Heart left ventricle (tissue), 16 donors: Measurements from ENCODE around the gene UBN1. TPM values are rescaled to one million over a fixed set of nuclear protein-coding genes. Genes with fewer than 3 reads are reported as not detected.

ENCODE experiments used
- ATAC-seq, 4 donors: fragments of 200-7000 bp; cut with Tn5 transposase; one replicate each; pipeline ENCODE4 v1.9.1; 2020 to 2022; ENCODE audit warnings: moderate library complexity in 4 of 4, mild to moderate bottlenecking in 3 of 4, moderate number of reproducible peaks in 1 of 4
- DNase-seq, 5 donors: peaks; one replicate each; pipeline ENCODE4 v3.0.0-alpha.2; 2020
- H3K27ac ChIP-seq, 12 donors: fragments of 200-600 bp; sonication (generic) in 4 of 12; one replicate each; pipeline versions ENCODE4 v1.5.0 to v1.8.0; 2016 to 2022; ENCODE audit warnings: mild to moderate bottlenecking in 2 of 12
- H3K27me3 ChIP-seq, 9 donors: fragments of 200-600 bp; sonication (generic) in 2 of 9; one replicate each; pipeline versions ENCODE4 v1.5.1 to v1.8.0; 2016 to 2022; ENCODE audit warnings: mild to moderate bottlenecking in 3 of 9
- H3K36me3 ChIP-seq, 9 donors: fragments of 200-600 bp; sonication (generic) in 2 of 9; one replicate each; pipeline versions ENCODE4 v1.5.0 to v1.8.0; 2018 to 2022; ENCODE audit warnings: mild to moderate bottlenecking in 2 of 9
- H3K4me1 ChIP-seq, 12 donors: fragments of 200-600 bp; sonication (generic) in 4 of 12; one replicate each; pipeline versions ENCODE4 v1.5.0 to v1.8.0; 2016 to 2022; ENCODE audit warnings: mild to moderate bottlenecking in 3 of 12
- H3K4me3 ChIP-seq, 12 donors: fragments of 200-600 bp; sonication (generic) in 4 of 12; one replicate each; pipeline versions ENCODE4 v1.5.0 to v1.8.0; 2017 to 2022; ENCODE audit warnings: mild to moderate bottlenecking in 9 of 12, moderate library complexity in 4 of 12
- H3K9me3 ChIP-seq, 12 donors: fragments of 200-600 bp; sonication (generic) in 4 of 12; one replicate each; pipeline versions ENCODE4 v1.5.0 to v1.8.0; 2016 to 2022; ENCODE audit warnings: mild to moderate bottlenecking in 1 of 12
- POLR2A ChIP-seq, 2 donors: fragments of 450-650 bp; IDR thresholded peaks; one replicate each; pipeline ENCODE4 v1.6.1; 2017; ENCODE audit warnings: antibody characterized with exemption in 2 of 2, mild to moderate bottlenecking in 2 of 2, moderate library complexity in 2 of 2
- WGBS, 4 donors: extraction: QIAGEN DNeasy Blood & Tissue Kit in 2 of 4; methylation state at CpG; one replicate each; pipeline versions ENCODE4 v1.1.5 to v1.1.7; 2013 to 2018; 5-methylcytosine and 5-hydroxymethylcytosine counted together
- intact Hi-C, 10 donors: fragments of 100-400 bp; cut with DNase I; formaldehyde crosslinking; loops; one replicate each; pipeline versions ENCODE4 v1.11.1 to v1.14.2; 2022
- polyA plus RNA-seq, 2 donors: library from polyadenylated mRNA; stranded (reverse); fragments of 200-250 nt; gene quantifications; one replicate each; pipeline ENCODE4 v1.2.3, GENCODE V29; 2013
- total RNA-seq, 9 donors: library from RNA; depleted of rRNA in 2 of 9; stranded (reverse); fragments of >200 nt in 2 of 9; fragmentation: NEBNext Ultra II Directional in 3 of 9; extraction: Animal tissue kit (Norgen Biotek cat#: 25700) in 3 of 9; gene quantifications; one replicate each; pipeline versions ENCODE4 v1.1.0 to v1.2.4, GENCODE V29; 2016 to 2023
- TF ChIP-seq, protein P1 (sequence below), 12 donors: fragments of 200-600 bp; sonication (generic) in 4 of 12; IDR thresholded peaks; one replicate each; pipeline versions ENCODE4 v1.5.0 to v1.8.0; 2018 to 2022; ENCODE audit warnings: antibody characterized with exemption in 12 of 12, mild to moderate bottlenecking in 5 of 12
- donor health status: ischemic (EF 13 %, LVEDD 7.1; RV severe dilation, severe dysfunction).
- donor health status: healthy with polysubstance abuse.
- donor health status: DM: no; HTN: yes; CAD: no.
- donor health status: DM: no; HTN: no; CAD: no.
- donor health status: ischemic (EF 25% LVEDD 6.9; RV normal size, moderate dysfunction).
- donor health status: ischemic (EF 25% LVEDD 5.7; RV mildly dilated, moderate dysfunction).
- donor health status: healthy.
- donor health status: DM: yes; HTN: yes; CAD: no.
- donor health status: ischemic (EF 35%, LVEDD 5.7; RV mildly dilated, moderate dysfunction).
- donor health status: nonischemic (EF 11% LVEDD 7.7; RV severe dilation, severe dysfunction).
- donor health status: DM: yes; HTN: yes; CAD: no.
- donor health status: PGD.
- donor health status: ischemic (EF 29% LVEDD 5.4; RV normal size, mild dysfunction).
- donor health status: nonischemic (EF 23%, LVEDD 6.1; RV moderate dilation, normal function).

The UBN1 gene
- total and polyA plus RNA-seq, 11 donors = 20.3 to 77.9 (median 32.7) TPM

DNA sequence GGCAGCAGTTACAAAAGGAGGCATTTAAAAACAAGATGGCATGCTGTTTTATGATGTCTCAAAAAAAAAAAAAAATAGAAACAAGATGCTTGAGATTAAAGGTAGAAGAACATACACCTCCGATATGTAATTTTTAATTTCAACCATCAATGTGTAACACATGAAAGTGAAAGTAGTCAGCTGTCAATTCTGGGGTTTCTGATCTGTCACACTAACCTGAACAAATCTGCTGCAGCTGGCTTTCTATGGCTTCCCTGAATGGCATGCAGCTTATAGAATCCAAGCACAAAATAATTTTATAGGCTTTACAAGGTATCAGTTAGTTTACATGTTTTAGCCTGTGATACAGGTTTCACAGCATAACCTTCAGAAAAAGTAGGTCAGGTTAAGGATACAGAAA, 13.7 kb upstream of the UBN1 start:
- intact Hi-C loops = no loop called here
- no peaks in the 10 kb centered on the region for H3K27me3 ChIP-seq
- H3K4me3 ChIP-seq = no peak overlapping the region
- H3K27ac ChIP-seq = peak overlapping the region in 1 of 12 donors; percentile 34
- no peaks in the 10 kb centered on the region for H3K9me3 ChIP-seq
- H3K36me3 ChIP-seq = peaks cover 10 to 99% (median 91%) of the 10 kb centered on the region in 9 donors
- no peak for ATAC-seq
- WGBS, 4 donors = 90 to 98% (median 93%) methylated on average over 1 of the region's 1 CpG
- peaks cover 0 to 49% (median 18%) of the 10 kb centered on the region in 12 donors for H3K4me1 ChIP-seq
- TF ChIP-seq, protein P1, sequence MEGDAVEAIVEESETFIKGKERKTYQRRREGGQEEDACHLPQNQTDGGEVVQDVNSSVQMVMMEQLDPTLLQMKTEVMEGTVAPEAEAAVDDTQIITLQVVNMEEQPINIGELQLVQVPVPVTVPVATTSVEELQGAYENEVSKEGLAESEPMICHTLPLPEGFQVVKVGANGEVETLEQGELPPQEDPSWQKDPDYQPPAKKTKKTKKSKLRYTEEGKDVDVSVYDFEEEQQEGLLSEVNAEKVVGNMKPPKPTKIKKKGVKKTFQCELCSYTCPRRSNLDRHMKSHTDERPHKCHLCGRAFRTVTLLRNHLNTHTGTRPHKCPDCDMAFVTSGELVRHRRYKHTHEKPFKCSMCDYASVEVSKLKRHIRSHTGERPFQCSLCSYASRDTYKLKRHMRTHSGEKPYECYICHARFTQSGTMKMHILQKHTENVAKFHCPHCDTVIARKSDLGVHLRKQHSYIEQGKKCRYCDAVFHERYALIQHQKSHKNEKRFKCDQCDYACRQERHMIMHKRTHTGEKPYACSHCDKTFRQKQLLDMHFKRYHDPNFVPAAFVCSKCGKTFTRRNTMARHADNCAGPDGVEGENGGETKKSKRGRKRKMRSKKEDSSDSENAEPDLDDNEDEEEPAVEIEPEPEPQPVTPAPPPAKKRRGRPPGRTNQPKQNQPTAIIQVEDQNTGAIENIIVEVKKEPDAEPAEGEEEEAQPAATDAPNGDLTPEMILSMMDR (IDR thresholded peaks at IDR 0.05) = no peak
- TF ChIP-seq POLR2A (IDR thresholded peaks at IDR 0.05) = no peak
- DNase-seq = no peak

DNA sequence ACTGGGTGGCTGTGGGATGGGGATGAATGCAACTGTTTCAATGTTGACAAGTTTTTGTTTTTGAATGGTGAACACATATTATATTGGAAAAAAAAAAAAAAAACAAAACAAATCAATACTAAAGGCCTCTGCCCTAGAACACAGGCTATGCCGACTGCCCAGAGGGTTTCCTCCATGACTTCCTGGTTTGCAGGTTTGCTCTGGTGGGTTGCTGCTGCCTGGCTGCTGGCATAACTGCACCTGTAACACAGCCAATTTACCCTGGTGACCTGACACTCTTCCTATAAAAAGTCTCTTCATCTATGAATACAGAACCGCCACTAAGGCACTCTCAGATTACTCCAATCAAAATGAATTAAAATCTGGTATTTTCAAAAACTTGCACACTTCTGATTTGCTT, 10.6 kb upstream of the UBN1 start:
- ATAC-seq = peak in 1 of 4 donors; percentile 41

DNA sequence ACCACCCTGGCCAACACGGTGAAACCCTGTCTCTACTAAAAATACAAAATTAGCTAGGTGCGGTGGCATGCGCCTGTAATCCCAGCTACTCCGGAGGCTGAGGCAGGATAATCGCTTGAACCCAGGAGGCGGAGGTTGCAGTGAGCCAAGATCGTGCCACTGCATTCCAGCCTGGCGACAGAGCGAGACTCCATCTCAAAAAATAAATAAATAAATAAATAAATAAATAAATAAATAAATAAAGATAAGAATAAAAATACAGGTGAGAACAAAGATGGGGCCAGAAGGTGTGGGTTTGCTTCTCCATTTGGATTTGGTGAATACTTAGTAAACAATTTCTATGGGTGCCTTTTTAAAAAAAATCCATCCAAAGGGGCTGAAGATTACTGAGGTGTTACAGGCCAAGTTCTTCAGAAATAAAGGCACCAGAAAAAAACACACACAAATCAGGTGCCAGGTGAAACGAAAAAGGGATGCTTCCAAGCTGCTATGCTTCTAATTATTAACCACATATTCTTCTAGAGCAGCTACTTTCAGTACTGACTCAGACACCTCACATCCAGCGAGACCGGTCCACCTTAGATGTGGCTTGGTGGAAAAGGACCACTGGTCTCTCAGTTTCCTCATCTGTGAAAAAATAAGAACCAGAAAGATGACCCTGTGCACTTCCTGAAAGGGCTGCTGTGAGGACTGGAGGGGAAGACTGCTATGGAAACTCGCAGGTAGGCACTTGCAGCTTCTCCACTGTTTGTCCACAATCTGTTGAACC, 9.4 kb upstream of the UBN1 start:
- H3K27ac ChIP-seq = peak overlapping the region in 2 of 12 donors; percentile 25 to 49
- DNase-seq = no peak
- peaks cover 3 to 99% (median 91%) of the 10 kb centered on the region in 9 donors for H3K36me3 ChIP-seq
- H3K4me3 ChIP-seq = no peak overlapping the region
- WGBS, 4 donors = 86 to 88% (median 88%) methylated on average over 13 of the region's 13 CpGs
- no peak for ATAC-seq
- H3K9me3 ChIP-seq = no peaks in the 10 kb centered on the region
- H3K4me1 ChIP-seq = peaks cover 0 to 24% (median 2%) of the 10 kb centered on the region in 12 donors
- intact Hi-C loops = no loop called here
- no peaks in the 10 kb centered on the region for H3K27me3 ChIP-seq
- TF ChIP-seq, protein P1 (IDR thresholded peaks at IDR 0.05) = no peak
- no peak for TF ChIP-seq POLR2A (IDR thresholded peaks at IDR 0.05)

More for the DNA sequence above, 10.6 kb upstream of the UBN1 start:
- 53 to 59% (median 56%) methylated on average over 2 of the region's 2 CpGs for WGBS, 4 donors
- H3K4me1 ChIP-seq = peaks cover 0 to 24% (median 4%) of the 10 kb centered on the region in 12 donors
- DNase-seq = no peak
- no peaks in the 10 kb centered on the region for H3K27me3 ChIP-seq
- H3K4me3 ChIP-seq = no peak overlapping the region
- peaks cover 5 to 99% (median 91%) of the 10 kb centered on the region in 9 donors for H3K36me3 ChIP-seq
- intact Hi-C loops = no loop called here
- no peaks in the 10 kb centered on the region for H3K9me3 ChIP-seq
- peak overlapping the region in 4 of 12 donors; percentile 3 to 49 (median 31) for H3K27ac ChIP-seq
- TF ChIP-seq, protein P1 (IDR thresholded peaks at IDR 0.05) = no peak
- no peak for TF ChIP-seq POLR2A (IDR thresholded peaks at IDR 0.05)

DNA sequence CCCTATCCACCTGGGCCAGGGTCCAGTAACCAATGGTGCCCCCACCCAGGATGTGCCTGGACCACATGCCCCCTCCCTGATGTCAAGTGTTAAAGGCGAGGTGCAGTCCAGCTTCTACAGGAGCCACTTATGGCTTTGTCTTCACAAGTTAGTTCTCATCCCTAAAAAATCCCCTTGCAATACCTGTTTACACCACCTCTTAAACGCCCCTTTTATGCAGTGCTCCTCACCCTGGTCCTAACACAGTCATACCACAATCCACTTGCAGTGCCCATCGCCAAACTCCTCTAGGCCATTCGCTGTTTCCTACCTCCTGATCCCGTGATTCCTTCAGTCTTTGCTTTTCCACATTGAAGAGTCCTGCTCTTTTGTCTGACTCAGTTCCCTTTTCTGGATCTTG, 7.3 kb upstream of the UBN1 start:
- ATAC-seq (no peak), DNase-seq (no peak)
- H3K4me1 ChIP-seq = peaks cover 0 to 32% (median 2%) of the 10 kb centered on the region in 12 donors
- H3K4me3 ChIP-seq = no peak overlapping the region
- WGBS, 4 donors = 88 to 92% (median 89%) methylated on average over 5 of the region's 5 CpGs
- intact Hi-C loops = no loop called here
- H3K36me3 ChIP-seq = peaks cover 3 to 100% (median 95%) of the 10 kb centered on the region in 9 donors
- TF ChIP-seq POLR2A (IDR thresholded peaks at IDR 0.05) = no peak
- TF ChIP-seq, protein P1 (IDR thresholded peaks at IDR 0.05) = peak in 1 of 12 donors; percentile 20
- no peak overlapping the region for H3K27ac ChIP-seq
- no peaks in the 10 kb centered on the region for H3K9me3 ChIP-seq
- no peaks in the 10 kb centered on the region for H3K27me3 ChIP-seq
